ENCODE data around the gene ADH1C.

Gene ADH1C

DNA sequence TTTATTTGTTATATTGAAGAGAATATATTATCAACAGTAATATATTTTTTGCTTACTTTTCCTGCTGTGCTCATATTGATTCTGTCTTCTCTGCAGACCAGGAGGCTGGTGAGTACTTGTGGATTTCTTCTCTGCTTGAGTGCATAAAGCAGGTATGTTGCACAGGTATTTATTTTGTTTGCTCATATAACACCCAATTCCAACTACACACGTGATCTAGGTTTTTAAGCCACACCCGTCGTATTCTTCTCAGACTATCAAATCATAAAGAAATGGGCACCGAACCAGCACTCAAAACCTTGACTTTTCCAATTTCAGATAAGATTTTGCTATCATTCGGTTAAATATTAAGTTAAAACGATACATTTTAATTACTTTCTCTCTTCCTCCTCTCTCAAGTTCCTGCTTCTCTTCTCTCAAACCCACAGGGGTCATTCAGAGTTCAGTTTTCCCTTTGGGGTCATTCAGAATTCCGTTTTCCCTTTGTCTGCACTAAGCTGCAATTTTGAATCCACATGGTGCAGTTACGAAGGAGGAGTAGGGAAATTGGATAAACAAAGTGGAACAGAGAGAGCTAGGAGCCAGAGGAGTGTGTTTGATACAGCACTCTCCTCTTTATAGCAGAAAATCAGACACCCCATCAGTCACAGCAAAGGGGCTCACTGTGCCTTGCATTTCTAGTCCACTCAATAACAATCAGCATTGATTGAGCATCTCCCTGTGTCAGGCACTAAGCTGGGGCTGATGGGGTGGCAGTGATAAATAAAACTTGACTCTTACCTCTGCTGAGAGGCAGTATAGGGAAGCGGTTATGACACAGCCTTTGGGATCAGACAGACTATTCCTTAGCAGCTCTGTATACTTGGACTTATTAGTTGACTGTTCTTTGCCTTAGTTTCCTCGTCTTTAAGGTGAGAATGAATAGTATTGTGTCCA, at the start of gene ADH1C:
Gene ADH1C, minus strand, starts transcription at position 145 of the 936 bp plus-strand sequence. Its CDS starts 71 bp downstream, at position 74.
- TF ChIP-seq, protein P1, sequence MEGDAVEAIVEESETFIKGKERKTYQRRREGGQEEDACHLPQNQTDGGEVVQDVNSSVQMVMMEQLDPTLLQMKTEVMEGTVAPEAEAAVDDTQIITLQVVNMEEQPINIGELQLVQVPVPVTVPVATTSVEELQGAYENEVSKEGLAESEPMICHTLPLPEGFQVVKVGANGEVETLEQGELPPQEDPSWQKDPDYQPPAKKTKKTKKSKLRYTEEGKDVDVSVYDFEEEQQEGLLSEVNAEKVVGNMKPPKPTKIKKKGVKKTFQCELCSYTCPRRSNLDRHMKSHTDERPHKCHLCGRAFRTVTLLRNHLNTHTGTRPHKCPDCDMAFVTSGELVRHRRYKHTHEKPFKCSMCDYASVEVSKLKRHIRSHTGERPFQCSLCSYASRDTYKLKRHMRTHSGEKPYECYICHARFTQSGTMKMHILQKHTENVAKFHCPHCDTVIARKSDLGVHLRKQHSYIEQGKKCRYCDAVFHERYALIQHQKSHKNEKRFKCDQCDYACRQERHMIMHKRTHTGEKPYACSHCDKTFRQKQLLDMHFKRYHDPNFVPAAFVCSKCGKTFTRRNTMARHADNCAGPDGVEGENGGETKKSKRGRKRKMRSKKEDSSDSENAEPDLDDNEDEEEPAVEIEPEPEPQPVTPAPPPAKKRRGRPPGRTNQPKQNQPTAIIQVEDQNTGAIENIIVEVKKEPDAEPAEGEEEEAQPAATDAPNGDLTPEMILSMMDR (IDR thresholded peaks at IDR 0.05) = no peak

DNA sequence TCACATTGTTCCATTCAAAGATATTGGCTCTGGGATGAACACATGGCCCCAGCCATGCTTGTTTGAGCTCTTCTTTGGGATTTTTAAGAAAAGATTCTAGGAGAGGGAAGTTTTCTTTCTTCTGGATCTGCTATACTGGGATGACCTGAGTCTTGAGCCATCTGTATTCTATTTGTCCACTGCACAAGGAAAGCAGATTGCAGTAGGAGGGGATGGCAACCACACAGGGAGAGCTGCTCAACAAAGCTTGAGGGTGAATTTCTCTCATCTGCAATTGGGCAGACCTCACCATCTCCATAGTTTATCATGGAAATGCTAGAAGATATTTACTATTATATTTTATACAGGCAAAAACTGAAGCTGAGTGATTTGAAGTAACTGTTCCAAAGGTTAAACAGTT, 48.3 kb upstream of the ADH1C start:
- TF ChIP-seq, protein P1 (IDR thresholded peaks at IDR 0.05) = no peak

DNA sequence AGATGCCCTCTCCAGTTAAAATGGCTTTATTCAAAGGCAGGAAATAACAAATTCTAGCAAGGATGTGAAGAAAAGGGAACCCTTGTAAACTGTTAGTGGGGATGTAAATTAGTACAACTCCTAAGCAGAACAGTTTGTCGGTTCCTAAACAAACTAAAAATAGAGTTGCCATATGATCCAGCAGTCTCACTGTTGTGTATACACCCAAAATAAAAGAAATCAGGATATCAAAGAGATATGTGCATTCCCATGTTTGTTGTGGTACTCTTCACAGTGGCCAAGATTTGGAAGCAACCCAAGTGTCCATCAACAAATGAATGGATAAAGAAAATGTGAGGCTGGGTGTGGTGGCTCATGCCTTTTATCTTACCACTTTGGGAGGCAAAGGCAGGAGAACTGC, 46.5 kb upstream of the ADH1C start:
- TF ChIP-seq, protein P1 (IDR thresholded peaks at IDR 0.05) = no peak

DNA sequence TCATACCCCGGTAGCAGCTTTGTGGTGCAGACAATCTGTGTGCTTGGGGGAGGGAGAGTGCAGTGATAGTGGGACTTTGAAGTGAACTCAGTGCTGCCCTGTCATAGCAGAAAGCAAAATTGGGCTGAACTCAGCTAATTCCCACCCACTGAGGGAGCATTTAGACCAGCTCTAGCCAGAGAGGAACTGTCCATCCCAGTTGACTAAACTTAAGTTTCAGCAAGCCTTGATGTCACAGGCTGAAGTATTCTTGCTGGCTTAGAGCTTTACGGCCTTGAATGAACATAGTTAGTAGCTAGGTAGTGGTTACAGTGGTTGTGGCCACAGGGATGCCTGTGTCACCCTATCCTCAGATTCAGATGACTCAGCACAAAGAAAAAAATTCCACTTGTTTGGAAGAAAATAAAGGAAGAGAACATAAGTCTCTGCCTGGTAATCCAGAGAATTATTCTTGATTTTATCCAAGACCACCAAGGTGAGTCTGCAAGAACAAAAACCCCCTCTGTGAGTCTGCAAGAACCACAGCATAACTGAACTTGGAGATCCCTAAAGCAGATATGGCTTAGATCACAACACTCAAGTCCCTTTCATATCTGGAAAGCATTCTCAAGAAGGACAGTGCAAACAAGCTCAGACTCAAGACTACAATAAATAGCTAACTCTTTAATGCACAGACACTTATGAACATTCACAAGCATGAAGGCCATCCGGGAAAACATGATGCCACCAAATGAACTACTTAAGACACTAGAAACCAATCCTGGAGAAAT, 43.2 kb upstream of the ADH1C start:
- TF ChIP-seq, protein P1 (IDR thresholded peaks at IDR 0.05) = no peak

DNA sequence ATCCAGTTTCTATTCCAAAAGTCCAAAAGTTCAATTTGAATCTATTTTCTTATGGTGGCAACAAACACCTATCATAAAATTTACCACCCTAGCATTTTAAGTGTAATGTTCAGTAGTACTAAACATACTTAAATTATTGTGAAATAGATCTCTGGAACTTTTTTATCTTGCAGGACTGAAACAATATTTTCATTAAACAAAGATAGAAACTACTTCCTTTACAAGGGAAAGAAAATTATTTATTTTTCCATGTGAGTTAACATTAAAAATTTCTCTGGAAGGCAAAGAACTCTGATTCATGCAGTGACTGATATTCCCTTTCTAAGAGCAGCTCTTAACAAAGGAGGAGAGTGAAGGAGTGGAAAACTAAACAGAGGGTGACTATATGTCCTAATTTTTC, 42.4 kb upstream of the ADH1C start:
- TF ChIP-seq, protein P1 (IDR thresholded peaks at IDR 0.05) = no peak

DNA sequence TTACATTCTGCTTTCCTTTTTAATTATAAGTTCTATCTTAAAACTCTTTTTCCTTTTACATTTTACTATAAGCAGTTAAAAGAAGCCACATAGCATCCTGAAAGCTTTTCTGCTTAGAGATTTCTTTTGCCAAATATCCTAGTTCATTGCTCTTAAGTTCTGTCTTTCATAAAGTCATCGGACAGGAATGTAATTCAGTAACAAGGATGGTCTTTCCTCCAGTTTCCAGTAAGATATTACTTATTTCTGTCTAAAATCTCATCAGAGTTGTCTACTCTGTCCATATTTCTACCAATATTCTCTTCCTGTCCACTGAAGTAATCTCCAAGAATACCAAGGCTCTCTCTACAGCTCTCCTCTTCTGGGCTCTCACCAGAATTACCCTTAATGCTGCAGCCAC, 37.5 kb upstream of the ADH1C start:
- TF ChIP-seq, protein P1 (IDR thresholded peaks at IDR 0.05) = no peak

DNA sequence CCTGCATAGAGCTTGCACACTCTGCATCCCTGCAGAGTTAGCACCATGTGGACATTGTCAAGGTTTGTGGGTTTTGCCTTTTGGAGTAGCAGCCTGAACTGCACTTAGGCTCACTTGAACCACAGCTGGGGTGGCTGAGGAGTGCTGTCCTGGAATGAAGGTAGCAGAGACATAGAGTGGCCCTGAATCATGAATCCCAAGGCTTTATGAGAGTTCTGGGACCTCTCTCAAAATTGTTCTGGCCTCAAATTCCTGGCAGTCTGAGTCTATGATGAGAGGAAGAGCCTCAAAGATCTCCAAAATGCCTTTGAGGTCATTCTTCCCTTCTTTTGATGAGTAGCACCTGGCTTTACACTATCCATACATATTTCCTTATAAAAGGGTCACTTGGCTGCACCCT, 37.1 kb upstream of the ADH1C start:
- TF ChIP-seq, protein P1 (IDR thresholded peaks at IDR 0.05) = no peak

Measured in LNCAP (cell line).